GM21723 (cell line): ENCODE data around the gene PDGFRA.
"Not testable (repeated sequence)": the region's sequence is repeated elsewhere in the genome, so short reads cannot be mapped to it uniquely, and the experiment has no call there.

Source experiments
- ATAC-seq: cut with Tn5 transposase; IDR thresholded peaks from one replicate; pipeline ENCODE4 v1.9.1; 2021; ENCODE audit warnings: mild to moderate bottlenecking, moderate library complexity; ENCODE audit not compliant: unreplicated experiment

PDGFRA gene

DNA sequence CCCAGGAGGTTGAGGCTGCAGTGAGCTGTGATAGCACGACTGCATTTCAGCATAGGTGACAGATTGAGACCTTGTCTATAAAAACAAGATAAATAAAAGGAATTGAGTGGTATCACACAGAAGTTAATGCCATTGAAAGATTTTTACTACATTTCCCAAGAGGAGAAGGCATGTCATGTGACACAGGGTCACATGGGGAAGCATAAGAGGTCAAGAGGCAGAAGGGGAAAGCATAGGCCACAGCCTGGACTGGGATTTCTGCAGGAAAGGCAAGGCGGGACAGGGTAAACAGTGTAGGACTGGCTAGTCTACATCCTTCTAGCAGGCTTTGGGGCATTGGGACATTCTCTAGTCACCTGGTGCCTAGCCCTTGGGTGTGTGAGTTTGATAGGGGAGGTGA, 88.6 kb downstream of the PDGFRA start:
- no peak for ATAC-seq

DNA sequence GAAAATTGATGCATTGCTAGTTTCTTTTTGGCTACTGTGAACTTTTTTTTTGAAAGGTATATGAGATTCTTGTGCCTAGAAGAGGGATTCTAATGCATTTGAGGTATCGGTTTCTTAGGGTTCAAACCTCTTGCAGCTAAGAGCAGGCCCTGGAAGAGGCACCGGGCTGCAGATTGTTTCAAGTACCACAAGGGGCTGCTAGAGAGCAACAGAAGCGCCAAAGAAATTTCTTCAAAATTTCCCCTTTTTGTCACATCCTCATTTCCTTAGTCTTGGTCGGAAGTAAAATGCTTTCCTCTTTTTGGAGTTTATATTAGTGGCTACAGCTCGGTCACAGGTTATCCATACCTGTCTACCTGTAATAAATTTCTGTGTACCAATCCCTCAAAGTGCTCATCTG, 89.8 kb downstream of the PDGFRA start:
- ATAC-seq: peak; percentile 31

DNA sequence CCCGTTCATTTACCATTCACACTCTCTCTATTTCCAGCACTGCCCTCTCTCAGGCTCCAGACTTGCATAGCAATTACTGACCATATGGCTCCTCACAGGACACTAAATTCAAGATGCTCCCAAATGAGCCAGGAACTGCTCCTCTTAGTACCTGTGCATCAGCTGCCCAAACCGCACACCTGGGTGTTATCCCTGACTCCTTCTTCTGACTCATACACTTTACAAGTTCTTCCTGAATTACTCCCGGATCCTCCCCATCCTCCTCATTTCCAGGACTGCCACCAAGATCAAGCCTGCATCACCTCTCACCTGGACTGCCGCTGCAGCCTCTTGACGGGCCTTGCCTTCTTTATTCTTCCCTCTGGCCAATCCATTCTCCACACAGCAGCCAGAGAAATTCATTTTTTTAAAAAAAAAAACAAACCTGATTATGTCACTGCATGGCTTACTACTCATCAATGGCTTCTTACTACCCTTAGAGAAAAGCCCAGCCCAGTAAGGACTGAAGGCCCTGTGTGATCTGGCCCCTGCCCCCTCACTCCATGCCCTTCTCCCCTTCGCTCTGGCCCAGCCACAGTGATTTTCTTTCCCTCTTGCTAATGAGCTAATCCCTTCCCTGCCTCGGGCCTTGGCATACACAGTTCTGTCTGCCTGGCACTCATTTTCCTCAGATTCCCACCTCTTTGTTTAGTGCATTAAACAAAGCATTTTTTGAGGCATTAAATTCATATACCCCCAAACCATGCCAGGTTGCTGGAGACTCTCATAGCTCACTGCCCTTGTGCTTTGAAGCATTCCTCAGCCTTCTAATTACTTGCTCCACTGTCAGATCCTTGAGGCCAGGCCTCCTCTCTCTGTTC, 92.0 kb downstream of the PDGFRA start:
- no peak for ATAC-seq

GRCh38 chr4:54322818-54323417, 93.8 kb downstream of the PDGFRA start:
- ATAC-seq: peak; percentile 81

- ATAC-seq: no peak
Observed at GRCh38 chr4:54330896-54331295, 101.8 kb downstream of the PDGFRA start.

GRCh38 chr4:54332542-54332941, 103.4 kb downstream of the PDGFRA start:
- no peak for ATAC-seq

GRCh38 chr4:54333657-54334056, 104.6 kb downstream of the PDGFRA start:
- ATAC-seq: no peak

DNA sequence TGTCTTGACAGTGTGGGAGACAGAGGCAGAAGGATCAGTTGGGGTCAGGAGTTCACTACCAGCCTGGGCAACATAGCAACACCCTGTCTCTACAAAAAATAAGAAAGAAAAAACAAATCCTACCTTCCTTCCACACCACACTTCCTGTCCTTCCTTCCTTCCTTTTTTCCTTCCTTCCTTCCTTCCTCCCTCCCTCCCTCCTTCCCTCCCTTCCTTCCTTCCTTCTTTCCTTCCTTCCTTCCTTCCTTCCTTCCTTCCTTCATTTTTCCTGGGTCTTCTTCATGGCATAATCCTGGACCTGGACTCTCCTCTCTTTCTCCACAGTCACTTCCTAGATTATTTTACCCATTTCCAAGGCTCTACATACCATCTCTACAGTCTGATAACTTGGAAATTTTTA, 105.7 kb downstream of the PDGFRA start:
- not testable (repeated sequence) for ATAC-seq

DNA sequence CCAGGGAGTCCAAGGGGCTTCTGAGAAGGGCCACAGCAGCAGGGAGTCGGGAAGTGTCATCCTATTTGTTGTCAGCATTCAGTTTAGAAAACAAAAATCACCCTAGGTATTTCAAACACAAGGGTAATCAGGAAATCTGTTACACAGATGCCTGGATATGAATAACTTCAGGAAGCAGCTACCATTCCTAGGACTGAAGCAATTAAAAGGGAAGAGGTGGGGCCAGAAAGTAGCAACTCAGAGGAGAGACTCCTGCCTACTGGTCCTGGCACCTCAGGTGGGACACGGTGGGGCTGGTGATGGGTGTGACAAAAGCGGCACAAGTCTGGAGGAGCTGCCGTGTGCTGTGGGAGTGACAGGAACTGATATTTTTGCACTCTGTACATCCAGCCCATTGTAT, 107.9 kb downstream of the PDGFRA start:
- ATAC-seq: no peak

DNA sequence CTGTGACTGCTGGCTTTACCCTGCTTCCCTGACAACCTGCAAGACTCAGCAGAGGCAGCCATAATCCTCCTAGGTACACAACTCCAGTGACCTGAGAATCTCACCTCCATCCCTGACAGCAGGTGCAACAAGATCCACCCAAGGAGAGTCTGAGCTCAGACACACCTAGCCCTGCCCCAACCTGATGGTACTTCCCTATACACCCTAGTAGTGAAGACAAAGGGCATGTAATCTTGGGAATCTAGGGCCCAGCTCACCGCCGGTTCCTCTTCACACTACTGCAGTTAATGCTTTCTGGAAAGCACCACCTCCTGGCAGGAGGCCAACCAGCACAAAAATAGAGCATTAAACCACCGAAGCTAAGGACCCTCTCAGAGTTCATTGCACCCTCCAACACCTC, 113.0 kb downstream of the PDGFRA start:
- ATAC-seq: not testable (repeated sequence)
